Measurements from ENCODE around the gene MAN2B2. TPM values are rescaled to one million over a fixed set of nuclear protein-coding genes. Genes with fewer than 3 reads are reported as not detected.

MAN2B2 gene
- total and polyA plus RNA-seq, 9 of the 15 experiments (the other 6 are each of a cell fraction or from before 2014, with no cell fraction given): 0.21 to 8.8 (median 3.7) TPM

DNA sequence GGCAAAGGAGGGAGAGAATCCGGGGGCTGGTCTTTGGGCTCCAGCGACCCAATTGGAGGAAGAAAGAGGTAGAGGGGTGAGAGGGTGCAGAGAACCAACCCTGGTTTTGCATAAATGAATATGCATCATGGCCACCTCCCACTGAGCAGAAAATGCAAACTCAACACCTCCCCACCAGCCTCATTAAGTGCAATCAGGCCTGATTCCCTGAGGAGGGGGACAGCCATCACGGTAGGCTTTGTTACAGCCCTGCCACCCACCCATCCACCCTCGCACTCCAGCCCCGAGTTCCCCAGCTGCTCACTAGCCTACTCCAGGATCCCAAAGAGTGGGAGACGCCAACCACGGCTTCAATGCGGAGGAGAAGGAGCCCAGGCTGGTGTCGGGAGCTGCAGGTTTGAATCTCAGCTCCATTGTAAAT lies 48.3 kb upstream of the MAN2B2 start:
- no peak for TF ChIP-seq CBX3 (IDR thresholded peaks at IDR 0.05; ENCODE audit: borderline replicate concordance in 1 of 2, low read length in 2 of 2)
- no peak for TF ChIP-seq PURB (CRISPR knock-in tag; IDR thresholded peaks at IDR 0.05; ENCODE audit: low read depth)
- no peak for TF ChIP-seq GABPB1 (CRISPR knock-in tag; IDR thresholded peaks at IDR 0.05)
- no peak for TF ChIP-seq ZNF512 (tag; IDR thresholded peaks at IDR 0.05)
- no peak for TF ChIP-seq SRSF3 (IDR thresholded peaks at IDR 0.05; ENCODE audit: insufficient read depth, low read length)
- no peak for TF ChIP-seq HMG20A (CRISPR knock-in tag; conservative IDR thresholded peaks at IDR 0.05)
- TF ChIP-seq ZNF280A (IDR thresholded peaks at IDR 0.05; ENCODE audit: low read depth, partially characterized antibody): no peak
- TF ChIP-seq, protein P1, sequence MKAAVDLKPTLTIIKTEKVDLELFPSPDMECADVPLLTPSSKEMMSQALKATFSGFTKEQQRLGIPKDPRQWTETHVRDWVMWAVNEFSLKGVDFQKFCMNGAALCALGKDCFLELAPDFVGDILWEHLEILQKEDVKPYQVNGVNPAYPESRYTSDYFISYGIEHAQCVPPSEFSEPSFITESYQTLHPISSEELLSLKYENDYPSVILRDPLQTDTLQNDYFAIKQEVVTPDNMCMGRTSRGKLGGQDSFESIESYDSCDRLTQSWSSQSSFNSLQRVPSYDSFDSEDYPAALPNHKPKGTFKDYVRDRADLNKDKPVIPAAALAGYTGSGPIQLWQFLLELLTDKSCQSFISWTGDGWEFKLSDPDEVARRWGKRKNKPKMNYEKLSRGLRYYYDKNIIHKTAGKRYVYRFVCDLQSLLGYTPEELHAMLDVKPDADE (conservative IDR thresholded peaks at IDR 0.05; ENCODE audit: control insufficient read depth, low read depth, low read length): no peak
- TF ChIP-seq, protein P2, sequence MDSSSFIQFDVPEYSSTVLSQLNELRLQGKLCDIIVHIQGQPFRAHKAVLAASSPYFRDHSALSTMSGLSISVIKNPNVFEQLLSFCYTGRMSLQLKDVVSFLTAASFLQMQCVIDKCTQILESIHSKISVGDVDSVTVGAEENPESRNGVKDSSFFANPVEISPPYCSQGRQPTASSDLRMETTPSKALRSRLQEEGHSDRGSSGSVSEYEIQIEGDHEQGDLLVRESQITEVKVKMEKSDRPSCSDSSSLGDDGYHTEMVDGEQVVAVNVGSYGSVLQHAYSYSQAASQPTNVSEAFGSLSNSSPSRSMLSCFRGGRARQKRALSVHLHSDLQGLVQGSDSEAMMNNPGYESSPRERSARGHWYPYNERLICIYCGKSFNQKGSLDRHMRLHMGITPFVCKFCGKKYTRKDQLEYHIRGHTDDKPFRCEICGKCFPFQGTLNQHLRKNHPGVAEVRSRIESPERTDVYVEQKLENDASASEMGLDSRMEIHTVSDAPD (CRISPR knock-in tag; IDR thresholded peaks at IDR 0.05): no peak
- no peak for TF ChIP-seq RBM25 (IDR thresholded peaks at IDR 0.05; ENCODE audit: low read depth, low read length, severe bottlenecking)
- no peak for TF ChIP-seq HMG20B (CRISPR knock-in tag; IDR thresholded peaks at IDR 0.05)
- no peak for TF ChIP-seq EHMT2 (IDR thresholded peaks at IDR 0.05)
- ATAC-seq (no peak), FAIRE-seq (no peak), DNase-seq (ENCODE audit: extremely low read depth in 1 of 4, low spot score in 3 of 4) (no peak)
- Histone ChIP-seq H3K9me1 (ENCODE audit: control insufficient read depth, insufficient read depth, low read length) (no peaks in the 10 kb centered on the region), H3K9me3 (replicated peaks; ENCODE audit: control insufficient read depth, insufficient read depth, low read depth, low read length) (no peaks in the 10 kb centered on the region), H3K4me2 (ENCODE audit: insufficient read depth, low read length) (no peak overlapping the region), H3K4me3 (no peak overlapping the region), H2AFZ (ENCODE audit: low read depth, low read length) (no peak overlapping the region), H3K79me2 (ENCODE audit: control insufficient read depth, insufficient read depth, low read length) (no peaks in the 10 kb centered on the region), H3K36me3 (ENCODE audit: control insufficient read depth, insufficient read depth, low read length) (no peaks in the 10 kb centered on the region), H3K27me3 (ENCODE audit: control insufficient read depth in 2 of 2, insufficient read depth in 2 of 2, low read length in 2 of 2) (peaks cover 37 to 84% of the 10 kb centered on the region in 2 experiments), H3K27ac (ENCODE audit: extremely low read depth, low read depth, low read length) (no peak overlapping the region), H3K9ac (ENCODE audit: insufficient read depth in 1 of 2, low read depth in 2 of 2, low read length in 2 of 2) (no peak overlapping the region), H4K20me1 (replicated peaks; ENCODE audit: control insufficient read depth, insufficient read depth, low read length) (peaks cover 13% of the 10 kb centered on the region), H3K4me1 (replicated peaks in 1 of 2; ENCODE audit: control insufficient read depth in 2 of 2, insufficient read depth in 2 of 2, low read length in 2 of 2) (no peaks in the 10 kb centered on the region; a peak in 2 of 5 replicates)
- ChIA-PET POLR2A (interaction anchor here (0.6 to 1.3 kb wide), 3 partner anchors 12 to 266 kb away, joined by 3 to 5 read pairs (median 3); no protein-coding TSS in a partner anchor), CTCF (ENCODE audit: low intra/inter-chr PET ratio) (no interaction called here)
- in situ Hi-C loops (cut with MboI) (no loop called here), intact Hi-C loops (cut with micrococcal nuclease) (no loop called here)
- no TSS peak for BruUV-seq (replicated peaks)
- 1% methylated on average over 9 of the region's 9 CpGs for WGBS (ENCODE audit: insufficient coverage, low coverage, missing lambda C conversion rate)

All from K562 (cell line).